Mesothelial cell of epicardium (in vitro differentiated cells): ENCODE data around the gene RUBCN. TPM values are rescaled to one million over a fixed set of nuclear protein-coding genes. Genes with fewer than 3 reads are reported as not detected.
"Not testable (repeated sequence)": the region's sequence is repeated elsewhere in the genome, so short reads cannot be mapped to it uniquely, and the experiment has no call there.

Source experiments
- DNase-seq, 2 experiments: peaks; one replicate each; pipeline ENCODE4 v3.0.0; 2021; ENCODE audit warnings: low spot score in 2 of 2; ENCODE audit not compliant: unreplicated experiment in 2 of 2
- H3K27ac Mint-ChIP-seq: 2 replicates; pipeline ENCODE4 v1.8.0; 2021; ENCODE audit warnings: mixed read lengths
- H3K27me3 Mint-ChIP-seq: 2 replicates; pipeline ENCODE4 v1.8.0; 2021; ENCODE audit warnings: low read depth, mixed read lengths
- H3K36me3 Mint-ChIP-seq: 2 replicates; pipeline ENCODE4 v1.8.0; 2021; ENCODE audit warnings: mixed read lengths
- H3K4me1 Mint-ChIP-seq: 2 replicates; pipeline ENCODE4 v1.8.0; 2021; ENCODE audit warnings: mixed read lengths
- H3K4me3 Mint-ChIP-seq: 2 replicates; pipeline ENCODE4 v1.8.0; 2021; ENCODE audit warnings: mild to moderate bottlenecking, moderate library complexity, mixed read lengths
- H3K9me3 Mint-ChIP-seq: 2 replicates; pipeline ENCODE4 v1.8.0; 2021; ENCODE audit warnings: mixed read lengths
- total RNA-seq: library from RNA; stranded (reverse); gene quantifications from 3 replicates; pipeline ENCODE4 v1.2.1, GENCODE V29; 2021

The RUBCN gene
- total RNA-seq, 1 donor from 2014 or later = 24.5 TPM

DNA sequence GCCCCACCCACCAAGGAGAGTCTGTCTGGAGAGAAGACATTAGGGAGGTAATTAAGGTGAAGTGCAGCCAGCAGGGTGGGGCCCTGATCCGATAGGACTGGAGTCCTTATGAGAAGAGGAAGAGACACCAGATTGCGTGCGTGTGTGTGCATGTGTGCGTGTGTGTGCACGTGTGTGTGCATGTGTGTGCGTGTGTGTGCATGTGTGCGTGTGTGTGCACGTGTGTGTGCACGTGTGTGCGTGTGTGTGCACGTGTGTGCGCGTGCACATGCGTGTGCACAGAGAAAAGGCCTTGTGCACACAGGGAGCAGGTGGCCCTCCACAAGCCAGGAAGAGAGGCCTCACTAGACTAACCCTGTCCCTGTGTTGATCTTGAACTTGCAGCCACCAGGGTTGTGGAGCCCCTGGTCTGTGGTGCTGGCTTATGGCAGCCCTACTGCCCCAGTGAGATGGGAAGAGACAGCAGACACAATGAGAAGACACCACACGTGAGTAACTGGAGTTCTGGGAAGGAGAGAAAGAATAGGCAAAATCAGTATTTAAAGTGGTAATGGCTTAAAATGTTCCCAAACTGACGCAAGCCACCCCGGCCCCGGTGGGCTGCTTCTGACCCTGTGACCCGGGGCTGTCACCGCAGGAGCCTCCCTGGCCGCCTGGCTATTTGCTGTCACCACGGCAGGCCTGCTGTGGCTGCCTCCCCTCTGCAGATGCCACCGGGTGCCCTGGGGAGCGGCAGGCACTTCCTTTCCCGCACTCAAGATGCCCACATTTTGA lies 73.2 kb downstream of the RUBCN start:
- H3K27me3 Mint-ChIP-seq = peaks cover 11% of the 10 kb centered on the region
- H3K4me3 Mint-ChIP-seq, DNase-seq, H3K9me3 Mint-ChIP-seq, H3K36me3 Mint-ChIP-seq, H3K27ac Mint-ChIP-seq, H3K4me1 Mint-ChIP-seq: not testable (repeated sequence)

DNA sequence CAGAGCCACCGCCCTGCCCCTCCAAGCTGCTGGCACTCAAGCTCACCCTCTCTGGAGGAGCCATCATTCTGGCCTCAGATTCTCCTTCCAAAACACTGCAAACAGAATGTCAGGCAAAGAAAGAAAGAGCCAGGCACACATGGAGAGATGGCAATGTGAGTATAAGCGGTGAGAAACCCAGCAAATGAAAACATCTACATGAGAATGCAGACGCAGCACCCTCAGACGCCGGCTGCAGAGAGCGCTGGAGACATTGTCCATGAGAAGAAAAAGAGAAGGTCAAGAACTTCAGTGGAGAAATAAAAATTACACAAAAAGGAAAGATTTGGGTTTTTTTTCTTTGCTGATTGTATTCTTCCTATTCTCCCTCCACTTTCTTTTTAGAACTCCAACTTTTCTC lies 74.4 kb downstream of the RUBCN start:
- H3K4me1 Mint-ChIP-seq, H3K27ac Mint-ChIP-seq, H3K4me3 Mint-ChIP-seq, H3K27me3 Mint-ChIP-seq, H3K36me3 Mint-ChIP-seq, DNase-seq, H3K9me3 Mint-ChIP-seq: not testable (repeated sequence)

DNA sequence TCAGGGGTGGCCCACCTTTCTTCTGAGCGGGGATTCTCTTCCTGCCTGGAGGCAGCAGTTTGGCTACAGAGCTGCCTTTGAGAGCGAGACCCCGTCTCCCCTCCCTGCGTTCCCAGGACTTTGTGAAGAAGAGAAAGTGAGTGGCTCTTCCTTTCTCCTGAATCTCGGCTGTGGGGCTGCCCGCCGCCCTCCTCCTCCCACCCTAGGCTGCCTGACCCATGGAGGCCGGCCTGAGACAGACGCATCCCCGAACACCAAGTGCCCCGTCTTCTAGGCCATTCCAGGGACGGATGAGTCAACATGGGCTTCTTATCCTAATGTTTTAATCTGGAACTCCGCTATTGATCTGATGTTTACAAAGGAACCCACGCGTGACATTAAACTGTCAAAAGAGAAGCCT lies 74.8 kb downstream of the RUBCN start:
- not testable (repeated sequence) for H3K4me3 Mint-ChIP-seq, H3K4me1 Mint-ChIP-seq, H3K36me3 Mint-ChIP-seq, H3K9me3 Mint-ChIP-seq, H3K27ac Mint-ChIP-seq, DNase-seq
- peaks cover 10% of the 10 kb centered on the region for H3K27me3 Mint-ChIP-seq

DNA sequence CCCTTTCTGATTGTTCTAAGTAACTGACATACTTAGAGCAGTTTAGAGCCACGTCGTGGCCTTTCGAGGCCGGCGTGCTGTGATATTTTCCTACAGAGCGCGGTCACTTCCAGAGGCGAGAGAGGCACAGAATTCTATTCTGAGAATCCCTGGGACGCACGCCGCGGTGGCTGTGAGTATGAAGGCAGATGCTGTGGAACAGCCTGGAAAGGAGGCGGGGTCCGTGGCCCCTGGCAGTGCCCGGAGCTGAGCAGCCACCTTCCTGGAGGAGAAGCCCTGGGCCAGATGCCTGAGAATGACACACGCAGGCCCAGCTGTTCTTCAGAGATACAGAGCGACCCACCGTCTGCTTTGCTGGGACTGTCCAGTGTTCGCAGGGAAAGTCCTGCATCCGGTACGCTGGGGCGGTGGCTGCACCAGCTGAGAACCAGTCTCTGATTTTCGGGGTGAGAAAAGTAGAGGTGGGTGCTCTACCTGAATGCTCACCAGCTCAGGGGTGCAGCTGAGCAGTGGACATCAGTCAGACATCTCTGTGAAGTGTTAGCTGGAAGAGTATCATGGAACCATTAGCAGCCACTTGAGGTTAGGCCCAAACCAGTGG lies 75.4 kb downstream of the RUBCN start:
- not testable (repeated sequence) for H3K36me3 Mint-ChIP-seq, H3K27ac Mint-ChIP-seq, H3K4me3 Mint-ChIP-seq, DNase-seq, H3K9me3 Mint-ChIP-seq, H3K4me1 Mint-ChIP-seq
- peaks cover 10% of the 10 kb centered on the region for H3K27me3 Mint-ChIP-seq

DNA sequence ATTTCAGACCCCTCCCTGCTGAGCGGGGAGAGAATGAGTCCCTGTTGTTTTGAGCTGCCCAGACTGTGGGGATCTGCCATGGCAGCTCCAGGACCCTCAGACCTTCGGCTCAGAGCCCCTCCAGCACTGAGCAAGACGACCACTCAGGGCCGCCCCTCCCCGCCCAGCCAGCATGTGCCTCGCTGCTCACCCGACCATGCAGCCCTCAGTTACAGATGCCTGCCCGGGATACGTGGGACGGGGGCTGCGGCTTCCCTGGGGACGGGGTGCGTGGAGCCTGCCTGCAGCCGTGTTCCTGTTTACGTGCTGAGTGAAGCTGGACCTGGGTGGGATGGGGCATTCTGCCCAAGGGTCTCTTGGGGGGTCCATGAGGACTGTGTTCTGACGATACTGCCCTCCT lies 77.0 kb downstream of the RUBCN start:
- not testable (repeated sequence) for DNase-seq, H3K36me3 Mint-ChIP-seq, H3K4me1 Mint-ChIP-seq, H3K4me3 Mint-ChIP-seq, H3K9me3 Mint-ChIP-seq, H3K27ac Mint-ChIP-seq
- peaks cover 10% of the 10 kb centered on the region for H3K27me3 Mint-ChIP-seq

DNA sequence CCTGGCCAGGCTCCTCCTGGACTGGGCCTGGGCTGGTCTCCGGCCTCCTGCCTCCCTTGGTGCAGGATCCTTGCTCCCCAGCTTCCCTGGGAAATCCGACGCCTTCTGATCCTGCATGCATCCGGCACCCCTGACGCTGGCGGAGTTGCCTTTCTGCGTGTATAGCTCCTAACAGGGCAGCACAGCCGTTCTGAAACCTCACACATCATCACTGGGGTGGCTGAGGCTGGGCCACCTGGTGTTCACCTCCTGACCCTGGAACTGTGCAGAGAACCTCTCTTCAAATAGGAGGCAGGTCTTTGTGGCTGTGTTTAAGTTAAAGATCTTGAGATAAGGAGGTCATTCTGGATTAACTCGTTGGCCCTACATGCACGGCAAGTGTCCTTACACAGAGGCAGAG lies 77.6 kb downstream of the RUBCN start:
- H3K4me3 Mint-ChIP-seq, H3K4me1 Mint-ChIP-seq, H3K27ac Mint-ChIP-seq, H3K9me3 Mint-ChIP-seq, DNase-seq, H3K36me3 Mint-ChIP-seq: not testable (repeated sequence)
- peaks cover 10% of the 10 kb centered on the region for H3K27me3 Mint-ChIP-seq

DNA sequence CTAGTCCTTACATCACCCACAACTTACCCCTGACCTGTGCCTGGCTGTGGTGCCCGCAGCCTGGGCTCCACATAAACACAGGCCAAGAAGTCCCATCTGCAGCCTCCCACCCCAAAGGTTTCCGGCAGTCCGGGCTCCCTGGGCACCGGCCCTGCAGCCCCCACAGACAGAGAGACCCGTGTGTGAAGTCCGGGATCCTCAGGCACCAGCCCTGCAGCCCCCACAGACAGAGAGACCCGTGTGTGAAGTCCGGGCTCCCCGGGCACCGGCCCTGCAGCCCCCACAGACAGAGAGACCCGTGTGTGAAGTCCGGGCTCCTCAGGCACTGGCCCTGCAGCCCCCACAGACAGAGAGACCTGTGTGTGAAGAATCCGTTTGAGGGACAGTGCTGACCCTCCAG lies 78.0 kb downstream of the RUBCN start:
- H3K36me3 Mint-ChIP-seq, H3K9me3 Mint-ChIP-seq, H3K27ac Mint-ChIP-seq, H3K4me1 Mint-ChIP-seq, DNase-seq, H3K4me3 Mint-ChIP-seq: not testable (repeated sequence)
- H3K27me3 Mint-ChIP-seq = peaks cover 10% of the 10 kb centered on the region

DNA sequence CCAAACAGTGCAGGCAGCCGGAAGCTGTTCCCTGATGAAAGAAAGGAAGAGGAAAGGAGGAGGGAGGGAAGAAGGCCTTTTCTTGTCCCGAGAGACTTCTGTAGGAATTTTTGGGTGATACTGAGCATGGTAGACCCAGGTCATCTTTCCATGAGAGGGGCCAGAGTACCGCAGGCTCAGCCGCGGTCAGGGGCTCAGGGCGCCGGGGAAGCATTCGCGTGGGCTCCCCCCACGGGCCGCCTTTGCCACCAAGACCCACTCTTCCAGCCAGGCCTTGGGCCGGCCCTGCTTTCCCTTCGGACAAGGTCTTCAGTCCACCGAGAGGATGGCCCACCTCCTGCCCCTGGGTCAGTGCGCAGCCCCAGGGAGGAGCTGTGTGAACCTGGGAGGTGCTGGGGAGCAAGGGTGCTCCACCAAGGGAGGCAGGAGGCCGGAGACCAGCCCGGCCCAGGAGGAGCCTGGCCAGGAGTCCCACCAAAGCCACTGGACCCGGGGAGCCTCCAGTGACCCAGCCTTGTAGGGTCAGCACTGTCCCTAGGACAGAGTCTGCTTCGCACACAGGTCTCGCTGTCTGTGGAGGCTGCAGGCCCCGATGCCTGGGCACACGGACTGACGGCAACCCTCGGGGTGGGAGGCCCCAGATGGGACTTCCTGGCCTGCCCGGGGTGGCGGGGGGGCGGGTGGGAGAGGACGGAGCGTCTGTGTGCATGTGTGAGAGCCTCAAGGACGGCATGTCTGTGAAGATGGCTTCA lies 79.0 kb downstream of the RUBCN start:
- H3K36me3 Mint-ChIP-seq, H3K4me3 Mint-ChIP-seq, H3K9me3 Mint-ChIP-seq, DNase-seq, H3K27ac Mint-ChIP-seq, H3K4me1 Mint-ChIP-seq: not testable (repeated sequence)
- peaks cover 10% of the 10 kb centered on the region for H3K27me3 Mint-ChIP-seq

DNA sequence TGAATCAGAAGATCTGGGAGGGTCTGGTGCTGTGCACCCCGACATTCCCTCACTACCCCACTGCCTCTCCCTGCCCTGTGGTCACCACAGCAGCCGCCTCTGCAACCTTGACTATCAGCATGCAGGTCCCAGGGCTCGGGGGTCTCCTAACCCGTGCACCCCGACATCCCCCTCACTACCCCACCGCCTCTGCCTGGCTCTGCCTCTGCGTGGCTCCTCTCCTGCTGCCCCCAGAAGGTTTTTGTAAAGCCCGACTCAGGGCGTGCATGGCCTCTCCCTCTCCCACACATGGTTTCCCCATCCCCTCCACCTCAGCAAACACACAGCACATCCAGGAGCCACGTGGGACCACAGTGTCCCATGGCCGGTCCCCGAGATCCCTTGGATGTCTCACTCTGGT lies 79.7 kb downstream of the RUBCN start:
- not testable (repeated sequence) for H3K9me3 Mint-ChIP-seq, H3K4me1 Mint-ChIP-seq, H3K27me3 Mint-ChIP-seq, H3K27ac Mint-ChIP-seq, DNase-seq, H3K36me3 Mint-ChIP-seq
- peak overlapping the region; percentile 15 for H3K4me3 Mint-ChIP-seq

DNA sequence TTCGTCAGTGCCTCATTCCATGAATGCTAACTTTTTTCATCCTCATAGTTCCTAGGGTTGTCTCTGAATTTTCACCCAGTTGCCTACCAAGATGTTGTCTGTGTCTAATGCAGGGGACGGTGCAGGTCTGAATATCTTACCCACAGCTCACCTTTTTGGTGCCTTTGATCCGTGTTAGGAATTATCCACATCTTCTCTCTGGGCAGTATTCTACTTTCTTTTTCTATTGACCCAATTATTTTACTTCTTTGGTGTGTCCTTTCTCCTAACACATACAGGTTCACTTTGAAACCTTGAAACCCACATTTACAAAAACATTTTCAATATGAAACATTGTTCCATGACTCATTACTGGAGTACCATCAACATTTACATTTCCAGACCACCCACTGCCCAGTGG lies 80.6 kb downstream of the RUBCN start:
- H3K4me3 Mint-ChIP-seq = peak overlapping the region; percentile 55
- not testable (repeated sequence) for DNase-seq, H3K36me3 Mint-ChIP-seq, H3K27ac Mint-ChIP-seq, H3K27me3 Mint-ChIP-seq, H3K9me3 Mint-ChIP-seq, H3K4me1 Mint-ChIP-seq

DNA sequence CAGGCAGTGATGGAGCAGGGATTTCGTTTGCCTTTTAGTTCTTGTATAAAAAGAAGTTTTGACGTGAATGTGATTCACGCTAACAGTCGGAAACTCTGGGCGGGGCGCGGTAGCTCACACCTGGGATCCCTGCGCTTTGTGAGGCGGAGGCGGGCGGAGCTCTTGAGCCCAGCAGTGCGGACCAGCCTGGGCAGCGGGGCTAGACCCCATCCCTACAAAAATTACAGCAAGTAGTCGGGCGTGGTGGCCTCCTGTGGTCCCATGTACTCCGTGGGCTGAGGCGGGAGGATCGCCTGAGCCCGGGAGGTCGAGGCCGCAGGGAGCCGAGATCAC lies 81.7 kb downstream of the RUBCN start:
- not testable (repeated sequence) for H3K27me3 Mint-ChIP-seq, H3K27ac Mint-ChIP-seq, H3K4me1 Mint-ChIP-seq, H3K9me3 Mint-ChIP-seq, H3K4me3 Mint-ChIP-seq, DNase-seq, H3K36me3 Mint-ChIP-seq

DNA sequence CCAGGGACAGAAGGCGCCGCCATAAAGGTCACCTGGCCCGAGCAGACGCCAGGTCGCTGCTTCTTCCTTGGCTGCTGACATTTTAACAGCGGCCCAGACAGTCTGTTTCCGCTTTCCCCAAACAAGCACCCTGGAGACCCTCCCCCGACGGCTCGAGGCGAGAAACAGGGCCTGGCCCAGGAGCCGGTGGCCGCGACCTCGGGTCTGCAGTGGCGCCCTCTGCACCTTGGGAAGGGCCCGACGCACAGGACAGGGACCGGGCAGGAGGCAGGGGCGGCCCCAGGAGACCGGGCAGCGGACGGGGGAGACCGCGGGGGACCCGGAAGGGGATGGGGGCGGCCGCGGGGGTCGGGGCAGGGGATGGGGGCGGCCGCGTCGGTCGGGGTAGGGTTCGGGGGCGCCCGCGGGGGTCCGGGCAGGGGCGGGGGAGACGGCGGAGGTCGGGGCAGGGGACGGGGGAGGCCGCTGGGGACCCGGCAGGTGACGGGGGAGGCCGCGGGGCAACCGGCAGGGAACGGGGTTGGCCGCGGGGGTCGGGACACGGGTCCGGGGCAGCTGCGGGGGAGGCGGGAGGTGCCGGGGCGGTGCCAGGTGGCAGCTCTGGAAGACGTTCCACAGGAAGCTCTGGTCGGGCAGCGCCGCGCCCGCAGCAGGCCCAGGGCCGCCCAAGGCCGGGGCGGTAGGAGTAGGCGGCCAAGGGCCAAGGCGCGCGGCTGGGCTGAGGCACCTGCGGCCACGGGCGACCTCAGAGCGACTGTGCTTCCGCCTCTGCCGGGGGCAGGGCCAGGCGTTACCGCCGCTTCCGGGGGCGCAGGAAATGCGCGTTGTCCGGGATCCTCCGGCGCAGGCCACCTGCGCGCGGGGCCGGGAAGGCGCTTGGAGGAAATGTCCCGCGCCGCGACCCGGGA lies 82.4 kb downstream of the RUBCN start:
- H3K9me3 Mint-ChIP-seq, H3K27me3 Mint-ChIP-seq, H3K27ac Mint-ChIP-seq, DNase-seq, H3K36me3 Mint-ChIP-seq, H3K4me1 Mint-ChIP-seq: not testable (repeated sequence)
- peak overlapping the region; percentile 53 for H3K4me3 Mint-ChIP-seq

DNA sequence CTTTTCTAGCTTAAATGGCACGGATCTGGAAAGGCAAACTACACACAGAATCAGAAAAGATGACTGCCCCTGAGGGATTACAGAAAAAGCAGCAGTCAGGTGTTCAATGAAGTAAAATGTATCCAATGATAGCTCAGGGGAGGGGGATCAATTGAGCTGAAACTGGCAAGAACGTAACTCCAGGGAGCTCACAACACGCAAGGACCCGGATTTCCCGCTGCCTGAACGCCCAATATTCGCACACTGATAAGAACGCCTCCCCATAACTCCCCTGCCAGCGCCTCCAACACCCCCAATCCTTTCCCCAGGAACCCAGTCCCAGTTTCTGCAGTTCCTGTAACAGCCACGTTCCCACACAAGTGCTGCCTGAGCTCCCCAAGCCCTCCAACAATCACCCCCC lies 83.8 kb downstream of the RUBCN start:
- not testable (repeated sequence) for H3K4me1 Mint-ChIP-seq, H3K27ac Mint-ChIP-seq, H3K4me3 Mint-ChIP-seq, DNase-seq, H3K9me3 Mint-ChIP-seq, H3K27me3 Mint-ChIP-seq, H3K36me3 Mint-ChIP-seq
